PC-3 (cell line): ENCODE results near the gene CCR6. TPM values are rescaled to one million over a fixed set of nuclear protein-coding genes. Genes with fewer than 3 reads are reported as not detected.

Source experiments
- ATAC-seq: fragments of 200-7000 bp; cut with Tn5 transposase; 2 replicates; pipeline ENCODE4 v1.9.1; 2020; ENCODE audit warnings: mild to moderate bottlenecking, moderate library complexity
- BruUV-seq: library from RNA; stranded (reverse); fragments of 400-500 nt; replicated peaks from 2 replicates; lab custom pipeline; 2021; lab: Mats Ljungman, UMichigan
- CTCF ChIA-PET: fragments of 300-600 bp; sonication (Branson Sonifier 250); formaldehyde crosslinking; loops from one replicate; lab custom pipeline; 2022; ENCODE audit warnings: antibody characterized with exemption; lab: Charles Lee
- POLR2A ChIA-PET: fragments of 300-600 bp; sonication (Branson Sonifier 250); formaldehyde crosslinking; loops from one replicate; lab custom pipeline; 2022; ENCODE audit warnings: antibody characterized with exemption; ENCODE audit not compliant: unreplicated experiment; lab: Charles Lee
- DNase-seq: peaks from one replicate; pipeline ENCODE4 v3.0.0-alpha.2; 2015
- H2AFZ ChIP-seq: fragments of 300-600 bp; sonication (generic); 2 replicates; pipeline ENCODE4 v1.6.0; 2016; ENCODE audit warnings: antibody characterized with exemption, low read length
- H3F3A ChIP-seq: fragments of 300-600 bp; sonication (generic); one replicate; pipeline ENCODE4 v1.6.0; 2017; ENCODE audit warnings: antibody characterized with exemption, low read length, control low read depth, mild to moderate bottlenecking; ENCODE audit not compliant: unreplicated experiment
- H3K27ac ChIP-seq: fragments of 300-600 bp; sonication (generic); 2 replicates; pipeline ENCODE4 v1.5.1; 2016; ENCODE audit warnings: mild to moderate bottlenecking, low read length
- H3K27me3 ChIP-seq: fragments of 300-600 bp; sonication (generic); 2 replicates; pipeline ENCODE4 v1.6.1; 2016; ENCODE audit warnings: low read length, mixed read lengths
- H3K36me3 ChIP-seq: fragments of 300-600 bp; sonication (generic); 2 replicates; pipeline ENCODE4 v1.6.1; 2016; ENCODE audit warnings: low read depth, mixed run types, low read length, mixed read lengths
- H3K4me1 ChIP-seq: fragments of 300-600 bp; sonication (generic); 2 replicates; pipeline ENCODE4 v1.5.1; 2016; ENCODE audit warnings: low read length; ENCODE audit not compliant: insufficient read depth
- H3K4me2 ChIP-seq: fragments of 300-600 bp; sonication (generic); 2 replicates; pipeline ENCODE4 v1.6.0; 2016; ENCODE audit warnings: low read length
- H3K4me3 ChIP-seq: fragments of 300-600 bp; sonication (generic); 2 replicates; pipeline ENCODE4 v1.5.1; 2016; ENCODE audit warnings: mild to moderate bottlenecking, low read length, mixed read lengths
- H3K79me2 ChIP-seq: fragments of 300-600 bp; sonication (generic); 2 replicates; pipeline ENCODE4 v1.6.1; 2017; ENCODE audit warnings: low read length, mixed read lengths
- H3K9ac ChIP-seq: fragments of 300-600 bp; sonication (generic); 2 replicates; pipeline ENCODE4 v1.6.0; 2016; ENCODE audit warnings: mild to moderate bottlenecking, low read length
- H3K9me2 ChIP-seq: fragments of 300-600 bp; sonication (generic); replicated peaks from 2 replicates; pipeline ENCODE4 v1.6.1; 2016; ENCODE audit warnings: mixed run types, low read length, mixed read lengths
- H3K9me3 ChIP-seq: fragments of 300-600 bp; sonication (generic); 2 replicates; pipeline ENCODE4 v1.6.1; 2016; ENCODE audit warnings: low read length, mixed read lengths
- H4K20me1 ChIP-seq: fragments of 300-600 bp; sonication (generic); 2 replicates; pipeline ENCODE4 v1.6.1; 2016; ENCODE audit warnings: low read length, mixed read lengths
- EZH2 ChIP-seq: fragments of 300-600 bp; sonication (generic); IDR thresholded peaks from one replicate; pipeline ENCODE4 v1.6.1; 2017; ENCODE audit warnings: antibody characterized with exemption, mild to moderate bottlenecking, low read length; ENCODE audit not compliant: unreplicated experiment
- EZH2phosphoT487 ChIP-seq: fragments of 300-600 bp; sonication (generic); IDR thresholded peaks from 2 replicates; pipeline ENCODE4 v1.6.1; 2018; ENCODE audit warnings: mild to moderate bottlenecking, antibody characterized with exemption, low read length, borderline replicate concordance
- intact Hi-C: fragments of 100-400 bp; cut with micrococcal nuclease; formaldehyde crosslinking; loops from 2 replicates; pipeline ENCODE4 v1.9.0; 2023
- total RNA-seq: library from RNA; depleted of rRNA; stranded (reverse); fragments of >200 nt; gene quantifications from 2 replicates; pipeline ENCODE4 v1.2.3, GENCODE V29; 2014
- TF ChIP-seq, protein P1 (sequence below): fragments of 300-600 bp; sonication (generic); conservative IDR thresholded peaks from 2 replicates; pipeline ENCODE4 v1.5.1; 2017; ENCODE audit warnings: antibody characterized with exemption, low read depth, mild to moderate bottlenecking, low read length

The CCR6 gene
- total RNA-seq, 1 experiment from 2014 or later: not detected

DNA sequence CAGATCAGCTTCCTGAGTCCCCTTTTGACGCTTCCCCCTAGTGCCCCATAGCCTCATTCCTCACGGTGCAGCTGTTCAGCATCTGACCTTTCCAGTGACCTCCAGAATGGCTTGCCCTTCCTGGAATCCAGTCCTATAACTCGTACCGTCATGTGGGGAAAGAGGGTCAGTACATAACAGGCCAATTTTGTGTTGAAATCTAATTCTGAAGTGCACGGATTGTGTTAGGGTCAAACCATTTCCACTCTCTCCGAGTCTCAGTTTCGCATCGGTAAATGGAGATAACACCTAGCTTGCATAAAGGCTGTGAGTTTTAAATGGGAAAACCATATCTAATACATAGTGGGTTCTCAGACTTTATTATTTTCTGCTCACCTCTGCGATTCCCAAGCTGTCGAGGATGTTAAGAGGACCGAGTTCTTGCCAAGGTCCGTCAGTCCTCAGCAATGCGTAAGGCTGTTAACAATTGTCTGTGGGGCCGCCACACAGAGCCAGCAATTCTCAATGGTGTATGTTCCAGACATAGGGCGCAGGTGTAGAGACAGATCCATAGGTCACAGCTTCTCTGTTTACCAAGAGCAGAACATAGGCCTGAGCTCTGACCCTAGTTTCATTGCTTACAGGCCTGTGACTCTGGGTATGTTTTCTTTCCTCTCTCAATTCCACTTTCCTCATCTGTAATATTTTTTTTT is 45.5 kb upstream of the CCR6 start:
- Histone ChIP-seq H3F3A (no peaks in the 10 kb centered on the region), H2AFZ (no peak overlapping the region), H3K27me3 (peaks cover 23% of the 10 kb centered on the region), H3K9ac (no peak overlapping the region), H3K36me3 (no peaks in the 10 kb centered on the region), H3K9me2 (no peaks in the 10 kb centered on the region), H3K4me3 (no peak overlapping the region), H3K4me1 (no peaks in the 10 kb centered on the region), H3K4me2 (no peak overlapping the region), H3K79me2 (no peaks in the 10 kb centered on the region), H3K9me3 (no peaks in the 10 kb centered on the region), H3K27ac (no peak overlapping the region), H4K20me1 (no peaks in the 10 kb centered on the region)
- ChIA-PET CTCF (no interaction called here), POLR2A (no interaction called here)
- no peak for ATAC-seq
- DNase-seq: no peak
- BruUV-seq: no TSS peak
- TF ChIP-seq, protein P1, sequence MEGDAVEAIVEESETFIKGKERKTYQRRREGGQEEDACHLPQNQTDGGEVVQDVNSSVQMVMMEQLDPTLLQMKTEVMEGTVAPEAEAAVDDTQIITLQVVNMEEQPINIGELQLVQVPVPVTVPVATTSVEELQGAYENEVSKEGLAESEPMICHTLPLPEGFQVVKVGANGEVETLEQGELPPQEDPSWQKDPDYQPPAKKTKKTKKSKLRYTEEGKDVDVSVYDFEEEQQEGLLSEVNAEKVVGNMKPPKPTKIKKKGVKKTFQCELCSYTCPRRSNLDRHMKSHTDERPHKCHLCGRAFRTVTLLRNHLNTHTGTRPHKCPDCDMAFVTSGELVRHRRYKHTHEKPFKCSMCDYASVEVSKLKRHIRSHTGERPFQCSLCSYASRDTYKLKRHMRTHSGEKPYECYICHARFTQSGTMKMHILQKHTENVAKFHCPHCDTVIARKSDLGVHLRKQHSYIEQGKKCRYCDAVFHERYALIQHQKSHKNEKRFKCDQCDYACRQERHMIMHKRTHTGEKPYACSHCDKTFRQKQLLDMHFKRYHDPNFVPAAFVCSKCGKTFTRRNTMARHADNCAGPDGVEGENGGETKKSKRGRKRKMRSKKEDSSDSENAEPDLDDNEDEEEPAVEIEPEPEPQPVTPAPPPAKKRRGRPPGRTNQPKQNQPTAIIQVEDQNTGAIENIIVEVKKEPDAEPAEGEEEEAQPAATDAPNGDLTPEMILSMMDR: no peak
- no peak for TF ChIP-seq EZH2
- TF ChIP-seq EZH2phosphoT487: no peak
- intact Hi-C loops: no loop called here

DNA sequence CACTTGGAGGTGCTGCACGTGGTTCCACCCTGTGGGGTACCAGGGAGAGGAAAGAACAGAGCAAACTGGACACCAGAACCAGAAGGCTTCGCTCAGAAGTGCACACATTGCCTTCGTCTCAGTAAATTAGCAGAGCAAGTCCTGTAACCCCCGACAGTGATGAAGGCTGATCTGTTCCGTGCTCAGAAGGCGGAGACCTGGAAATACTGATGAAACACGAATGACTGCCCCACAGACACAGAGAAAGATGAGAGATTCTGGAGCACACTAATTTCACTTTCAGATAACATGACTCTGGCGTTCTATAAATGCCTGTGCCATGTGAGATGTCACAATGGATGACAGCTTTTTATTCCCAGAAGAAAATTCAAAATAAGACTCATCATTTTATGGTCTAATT is 44.2 kb upstream of the CCR6 start:
- no peak for DNase-seq
- TF ChIP-seq EZH2phosphoT487 (no peak), EZH2 (no peak)
- TF ChIP-seq, protein P1: no peak
- Histone ChIP-seq H3K9ac (no peak overlapping the region), H3K9me2 (no peaks in the 10 kb centered on the region), H3F3A (no peaks in the 10 kb centered on the region), H2AFZ (no peak overlapping the region), H3K27ac (no peak overlapping the region), H3K9me3 (no peaks in the 10 kb centered on the region), H4K20me1 (no peaks in the 10 kb centered on the region), H3K4me1 (no peaks in the 10 kb centered on the region), H3K4me3 (no peak overlapping the region), H3K36me3 (no peaks in the 10 kb centered on the region), H3K27me3 (peaks cover 23% of the 10 kb centered on the region), H3K4me2 (no peak overlapping the region), H3K79me2 (no peaks in the 10 kb centered on the region)
- intact Hi-C loops: no loop called here
- CTCF ChIA-PET: no interaction called here
- ATAC-seq: no peak
- no TSS peak for BruUV-seq
- POLR2A ChIA-PET: no interaction called here

DNA sequence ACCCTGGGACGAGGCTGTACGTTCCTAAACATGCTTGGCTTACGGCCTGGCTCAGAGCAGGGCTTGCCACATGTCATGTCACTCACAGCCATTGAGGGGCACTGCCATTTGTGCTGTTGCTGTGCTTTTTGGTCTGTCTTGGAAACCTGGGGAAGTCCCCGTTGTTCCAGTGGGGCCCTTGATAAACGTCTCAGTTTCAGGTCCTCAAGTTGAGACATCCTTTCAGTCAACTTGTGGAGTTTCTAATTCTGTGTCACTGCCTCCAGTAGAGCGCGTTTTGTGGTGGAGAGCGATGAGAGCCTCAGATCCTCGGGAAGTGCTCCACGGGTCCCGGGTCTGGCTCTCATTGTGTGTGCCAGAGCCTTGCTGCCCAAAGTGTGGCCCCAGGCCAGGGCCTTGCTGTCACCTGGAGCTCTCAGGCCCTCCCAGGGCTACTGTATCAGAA is 43.0 kb upstream of the CCR6 start:
- no peaks in the 10 kb centered on the region for H3K36me3 ChIP-seq
- no peak overlapping the region for H3K9ac ChIP-seq
- H2AFZ ChIP-seq: no peak overlapping the region
- BruUV-seq: no TSS peak
- TF ChIP-seq, protein P1: no peak
- TF ChIP-seq EZH2phosphoT487 (no peak), EZH2 (no peak)
- H3F3A ChIP-seq: no peaks in the 10 kb centered on the region
- no peaks in the 10 kb centered on the region for H3K79me2 ChIP-seq
- no peaks in the 10 kb centered on the region for H3K4me1 ChIP-seq
- no peaks in the 10 kb centered on the region for H4K20me1 ChIP-seq
- DNase-seq (no peak), ATAC-seq (no peak)
- H3K4me2 ChIP-seq: no peak overlapping the region
- H3K9me3 ChIP-seq: no peaks in the 10 kb centered on the region
- H3K27ac ChIP-seq: no peak overlapping the region
- POLR2A ChIA-PET: no interaction called here
- intact Hi-C loops: no loop called here
- no peaks in the 10 kb centered on the region for H3K9me2 ChIP-seq
- no peak overlapping the region for H3K4me3 ChIP-seq
- H3K27me3 ChIP-seq: peaks cover 23% of the 10 kb centered on the region
- CTCF ChIA-PET: no interaction called here
